Umbilical cord (tissue), 1 donor: Measurements from ENCODE around the gene C11orf54. TPM values are rescaled to one million over a fixed set of nuclear protein-coding genes. Genes with fewer than 3 reads are reported as not detected.

ENCODE experiments used
- total RNA-seq: library from RNA; depleted of rRNA; stranded (reverse); fragments of >200 nt; gene quantifications from one replicate; pipeline ENCODE4 v1.2.3, GENCODE V29; 2014; ENCODE audit warnings: low replicate concordance; ENCODE audit not compliant: insufficient read depth

The C11orf54 gene
- total RNA-seq, 1 donor from 2014 or later, result 28.4 TPM

Other genes starting within 250 kb of the C11orf54 start
- 6.3 TPM for gene SMCO4, start 198.3 kb upstream of the C11orf54 start, total RNA-seq
- 19.5 TPM for gene CEP295, start 80.0 kb upstream of the C11orf54 start, total RNA-seq
- gene TAF1D, start 177 bp upstream of the C11orf54 start, total RNA-seq, result 200 TPM
- gene MED17, start 42.6 kb downstream of the C11orf54 start, total RNA-seq, result 37.3 TPM
- 5.3 TPM for gene VSTM5, start 108.9 kb downstream of the C11orf54 start, total RNA-seq